NCI-H748 (cell line): ENCODE data around the gene EIF4E3.

Source experiments
- DNase-seq: peaks from one replicate; lab custom pipeline; 2025; ENCODE audit not compliant: unreplicated experiment; lab: John Stamatoyannopoulos, UW

Gene EIF4E3

GRCh38 chr3:71725271-71725991, at the start of gene EIF4E3:
TSS of gene EIF4E3 (minus strand) at chr3:71725402. CDS start at chr3:71725367, 35 bp downstream.
- DNase-seq, result peak; percentile 55

- DNase-seq, result no peak
Observed at GRCh38 chr3:71771884-71772283, 46.7 kb upstream of the EIF4E3 start.

- DNase-seq, result no peak
Observed at GRCh38 chr3:71771126-71771525, 45.9 kb upstream of the EIF4E3 start.

GRCh38 chr3:71763426-71763825, 38.2 kb upstream of the EIF4E3 start:
- no peak for DNase-seq

- DNase-seq, result no peak
Observed at GRCh38 chr3:71760140-71760539, 34.9 kb upstream of the EIF4E3 start.

GRCh38 chr3:71759401-71759800, 34.2 kb upstream of the EIF4E3 start:
- no peak for DNase-seq

- no peak for DNase-seq
Observed at GRCh38 chr3:71758091-71758490, 32.9 kb upstream of the EIF4E3 start.

- DNase-seq, result peak; percentile 44
Observed at GRCh38 chr3:71754610-71755253, 29.5 kb upstream of the EIF4E3 start.

- DNase-seq, result peak; percentile 67
Observed at GRCh38 chr3:71753701-71754609, 28.8 kb upstream of the EIF4E3 start, which contains the start of gene GPR27. TSS of gene GPR27 (plus strand) at chr3:71753855. CDS start at chr3:71754050, 195 bp downstream.

- DNase-seq, result peak; percentile 42
Observed at GRCh38 chr3:71752831-71753700, 27.9 kb upstream of the EIF4E3 start.

GRCh38 chr3:71751602-71752001, 26.4 kb upstream of the EIF4E3 start:
- DNase-seq, result no peak

- no peak for DNase-seq
Observed at GRCh38 chr3:71744738-71745137, 19.5 kb upstream of the EIF4E3 start.

- DNase-seq, result no peak
Observed at GRCh38 chr3:71742621-71743020, 17.4 kb upstream of the EIF4E3 start.

- no peak for DNase-seq
Observed at GRCh38 chr3:71734881-71735280, 9.7 kb upstream of the EIF4E3 start.

GRCh38 chr3:71733319-71733718, 8.1 kb upstream of the EIF4E3 start:
- no peak for DNase-seq

- DNase-seq, result no peak
Observed at GRCh38 chr3:71732637-71733036, 7.4 kb upstream of the EIF4E3 start.

GRCh38 chr3:71728632-71729342, 3.6 kb upstream of the EIF4E3 start:
- DNase-seq, result peak; percentile 94

GRCh38 chr3:71726146-71726545, 944 bp upstream of the EIF4E3 start:
- DNase-seq, result no peak

- peak; percentile 72 for DNase-seq
Observed at GRCh38 chr3:71724584-71725270, 475 bp downstream of the EIF4E3 start.

GRCh38 chr3:71724171-71724453, 1.1 kb downstream of the EIF4E3 start:
- DNase-seq, result no peak
